HG02642 (cell line): ENCODE measurements around the gene GRID1.

ENCODE experiments used
- ATAC-seq: cut with Tn5 transposase; IDR thresholded peaks from one replicate; pipeline ENCODE4 v1.9.1; 2021; ENCODE audit warnings: mild to moderate bottlenecking; ENCODE audit not compliant: unreplicated experiment, poor library complexity

GRID1 gene

DNA sequence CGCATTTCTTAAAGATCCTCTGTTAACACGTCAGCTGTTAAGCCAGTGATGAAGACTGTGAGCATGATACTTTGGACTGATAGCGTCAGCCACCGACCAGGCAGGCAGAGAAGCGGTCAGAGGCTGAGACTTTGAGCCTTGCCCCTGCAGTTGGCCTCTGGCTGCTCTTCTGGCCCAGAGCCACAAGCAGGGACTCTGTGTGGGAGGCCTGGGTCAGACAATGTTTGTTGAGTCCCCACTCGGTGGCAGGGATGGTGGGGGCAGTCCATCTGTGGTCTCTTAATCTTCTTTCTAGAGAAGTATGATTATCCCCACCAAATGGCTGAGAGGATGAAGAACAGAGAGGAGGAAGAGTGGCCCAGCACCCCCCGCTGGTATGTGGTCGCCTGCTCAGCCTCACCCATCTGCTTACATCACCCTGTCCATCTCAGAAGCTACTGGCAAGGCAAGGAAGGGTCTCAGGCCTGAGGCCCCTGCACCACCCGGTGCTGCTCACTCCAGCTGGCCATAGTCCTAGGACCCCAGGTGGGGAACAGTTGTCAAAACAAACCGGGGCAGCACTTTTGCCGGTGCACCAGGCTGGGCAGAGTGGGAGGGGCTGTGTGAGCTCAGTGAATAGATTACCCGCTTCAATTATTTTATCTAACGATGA, 202.9 kb downstream of the GRID1 start:
- no peak for ATAC-seq

DNA sequence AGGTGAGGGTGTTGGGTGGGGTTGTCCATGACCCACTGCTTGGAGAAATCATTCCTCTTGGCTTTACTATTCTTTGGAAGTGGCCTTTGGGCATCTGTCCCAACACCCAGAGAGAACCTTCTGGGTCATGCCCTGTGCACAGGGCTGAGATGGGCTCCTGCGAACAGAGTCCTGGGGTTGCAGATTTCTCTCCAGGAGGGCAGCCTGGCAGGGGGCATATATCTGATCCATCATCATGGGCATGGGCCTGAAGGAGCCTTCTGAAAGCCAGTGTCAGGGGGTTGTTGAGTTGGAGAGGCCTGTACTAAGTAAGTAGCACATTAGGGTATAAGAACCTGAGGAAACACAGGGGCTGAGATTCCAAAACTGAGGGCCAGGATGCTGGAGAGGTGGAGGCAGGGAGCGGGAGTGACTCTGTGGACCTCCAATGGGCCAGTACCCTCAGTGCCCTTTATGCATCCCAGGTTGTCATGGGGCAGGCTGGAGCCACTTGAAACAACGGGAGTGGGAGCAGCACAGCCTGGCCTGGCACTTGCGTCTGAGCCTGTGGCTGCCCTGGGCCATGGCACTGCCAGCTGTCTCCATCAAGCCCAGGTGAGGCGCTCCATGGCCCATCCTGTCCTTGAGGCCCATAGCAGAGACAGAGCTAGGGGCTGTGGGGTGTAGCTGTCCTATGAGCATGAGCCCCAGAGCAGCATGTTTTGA, 203.7 kb downstream of the GRID1 start:
- no peak for ATAC-seq

DNA sequence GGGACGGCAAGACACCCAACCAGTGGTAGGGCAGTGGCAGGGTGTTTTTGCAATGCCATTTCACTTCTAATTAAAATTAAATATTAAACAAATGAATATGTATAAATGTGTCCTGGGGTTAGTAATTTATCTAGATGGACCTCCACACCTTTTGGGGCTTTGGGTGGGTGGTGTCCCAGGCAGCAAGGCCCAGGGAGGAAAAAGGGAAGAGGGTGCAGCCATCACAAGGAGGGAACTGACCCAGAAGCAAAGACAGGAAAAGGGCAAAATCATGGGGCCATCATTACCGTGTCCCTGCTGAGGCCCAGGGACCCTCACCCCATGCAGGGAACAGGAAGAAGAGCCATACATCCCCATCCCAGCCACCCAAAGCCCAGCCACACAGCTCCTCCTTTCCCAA, 204.6 kb downstream of the GRID1 start:
- no peak for ATAC-seq

DNA sequence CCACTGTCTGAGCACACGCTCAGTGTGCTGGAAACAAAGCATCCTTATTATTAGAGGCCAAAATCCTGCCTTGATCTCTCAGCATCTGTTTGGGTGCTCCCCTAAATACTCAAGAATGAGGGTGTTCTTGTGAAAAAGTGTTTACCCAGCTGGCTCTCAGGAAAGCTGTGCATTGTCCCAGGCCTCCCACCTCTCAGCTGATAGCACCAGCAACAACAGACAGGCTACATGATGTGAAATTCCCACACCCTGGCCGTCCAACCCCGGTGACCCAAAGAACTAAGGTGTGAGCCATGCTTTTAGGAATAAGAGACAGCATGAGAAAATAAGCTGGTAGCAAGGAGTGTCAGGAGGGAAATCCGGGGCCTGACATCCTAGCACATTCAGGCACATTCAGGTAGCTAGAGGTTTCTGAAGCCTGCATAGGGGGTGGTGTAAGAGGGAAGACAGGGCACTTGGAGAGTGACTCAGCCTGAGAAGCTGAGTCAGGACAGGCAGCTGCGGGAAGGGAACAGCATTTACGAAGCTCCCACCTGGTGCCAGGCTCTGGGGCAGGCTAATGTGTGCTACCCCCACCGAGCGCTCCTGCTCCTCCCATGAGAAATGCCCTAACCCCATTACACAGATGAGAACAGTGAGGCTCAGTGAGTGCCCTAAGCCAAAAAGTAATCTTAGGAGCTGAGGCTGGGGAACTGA, 205.6 kb downstream of the GRID1 start:
- no peak for ATAC-seq

DNA sequence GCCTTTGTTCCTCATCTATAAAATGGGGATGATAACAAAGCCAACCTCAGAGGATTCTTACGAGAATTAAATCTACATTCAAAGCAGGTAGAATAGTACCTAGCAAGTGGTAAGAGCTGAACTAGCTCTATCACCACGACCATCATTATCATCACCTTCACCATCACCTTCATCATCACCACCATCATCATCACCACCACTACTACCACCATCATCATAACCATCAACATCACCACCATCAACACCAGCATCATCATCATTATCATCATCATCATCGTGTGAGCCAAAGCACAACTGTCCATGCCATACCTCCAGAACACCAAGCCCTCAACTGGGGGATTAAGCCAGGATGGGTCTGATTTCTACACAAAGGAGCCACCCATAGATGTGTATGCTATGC, 206.8 kb downstream of the GRID1 start:
- ATAC-seq = no peak

DNA sequence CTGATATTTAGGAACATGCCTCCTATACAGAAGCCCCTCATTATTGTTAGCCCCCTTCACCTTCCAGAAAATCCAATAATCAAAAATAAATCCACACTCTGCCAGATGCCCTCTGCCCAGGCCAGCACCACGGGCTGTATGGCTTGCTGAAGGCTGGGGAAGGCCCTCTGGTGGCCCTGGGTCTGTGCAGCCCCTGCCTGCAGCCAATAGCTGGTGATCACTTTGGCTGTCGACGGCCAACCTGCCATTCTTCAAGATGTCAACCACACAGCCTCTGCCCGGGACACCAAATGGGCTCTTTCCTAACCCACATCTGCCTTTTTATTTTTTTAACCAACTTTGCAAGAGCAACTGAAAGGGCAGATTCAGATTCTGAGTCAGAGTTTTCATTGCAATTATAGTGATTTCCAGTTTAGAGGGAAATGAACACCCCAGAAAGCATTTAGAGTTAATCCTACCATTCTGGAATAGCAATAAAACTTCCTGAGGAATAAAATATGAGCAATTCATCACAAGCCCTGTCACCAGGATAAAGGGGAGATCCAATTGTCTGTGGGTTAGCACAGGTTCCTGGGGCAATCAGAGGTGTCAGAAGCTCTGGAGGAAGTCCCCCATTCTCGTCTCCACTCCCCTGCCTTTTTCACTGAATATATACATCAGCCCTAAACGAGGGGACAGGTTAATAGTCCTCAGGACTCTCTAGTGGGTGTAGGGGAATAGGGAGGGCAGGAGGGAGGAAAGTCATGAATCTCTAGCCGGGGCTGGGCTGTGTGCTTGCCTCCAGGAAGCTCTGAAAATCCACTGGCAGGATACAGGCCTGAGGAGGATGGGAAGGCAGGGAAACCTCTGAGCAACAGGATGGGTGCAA, 211.3 kb downstream of the GRID1 start:
- ATAC-seq = no peak

DNA sequence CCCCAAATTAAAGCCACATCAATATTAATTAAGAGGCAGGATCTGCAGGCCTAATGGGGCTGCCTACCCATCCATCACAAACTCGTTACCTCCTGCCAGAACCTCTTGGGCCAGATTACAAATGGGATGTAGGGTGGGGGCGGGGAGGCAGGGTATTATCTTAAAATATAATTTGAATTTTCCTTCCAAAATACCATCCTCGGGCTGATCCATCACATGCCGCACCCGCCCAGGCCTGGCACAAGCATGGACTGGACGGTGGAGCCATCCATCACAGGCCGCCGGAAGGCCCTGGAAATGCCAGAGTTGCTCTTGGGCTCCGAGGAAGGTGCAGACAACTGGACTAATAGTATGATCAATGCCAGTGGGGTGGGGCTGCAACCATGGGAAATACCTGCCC, 212.8 kb downstream of the GRID1 start:
- no peak for ATAC-seq

DNA sequence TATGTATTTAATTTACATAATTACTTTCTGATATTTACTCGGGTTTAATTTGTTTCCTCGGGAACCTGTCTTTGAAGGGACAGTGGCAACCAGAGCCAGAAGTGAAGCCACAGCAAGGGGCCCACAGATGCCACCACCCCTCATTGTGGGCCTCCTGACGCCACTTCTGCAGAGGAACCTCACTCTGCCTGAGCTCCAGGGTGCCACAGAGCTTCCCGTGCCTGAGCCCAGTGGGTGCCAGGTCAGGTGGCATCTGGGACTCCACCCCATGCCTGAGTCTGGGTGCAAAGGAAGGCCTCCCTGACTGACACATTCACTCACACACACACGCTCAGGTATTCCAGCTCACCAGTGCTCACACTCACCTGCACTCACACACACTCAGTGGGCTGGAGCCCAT, 213.7 kb downstream of the GRID1 start:
- no peak for ATAC-seq

DNA sequence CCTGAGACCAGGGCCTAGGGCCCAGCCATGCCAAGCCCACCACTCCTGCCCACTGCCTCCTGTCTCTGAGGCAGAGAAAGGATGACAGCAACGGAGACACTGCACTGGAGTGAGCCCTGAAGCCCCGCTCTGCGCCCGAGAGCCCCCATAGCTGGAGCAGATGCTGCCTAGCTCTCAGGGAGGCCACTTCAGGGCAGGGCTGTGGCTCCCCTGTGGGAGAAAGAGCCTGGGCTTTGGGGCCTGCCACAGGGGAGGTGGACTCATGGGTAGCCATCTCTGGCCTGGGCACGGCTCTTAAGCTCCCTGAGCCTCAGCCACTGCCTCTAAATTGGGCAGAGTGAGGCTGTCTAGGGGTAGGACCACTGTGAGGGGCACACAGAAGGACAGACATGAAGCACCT, 214.2 kb downstream of the GRID1 start:
- ATAC-seq = no peak

DNA sequence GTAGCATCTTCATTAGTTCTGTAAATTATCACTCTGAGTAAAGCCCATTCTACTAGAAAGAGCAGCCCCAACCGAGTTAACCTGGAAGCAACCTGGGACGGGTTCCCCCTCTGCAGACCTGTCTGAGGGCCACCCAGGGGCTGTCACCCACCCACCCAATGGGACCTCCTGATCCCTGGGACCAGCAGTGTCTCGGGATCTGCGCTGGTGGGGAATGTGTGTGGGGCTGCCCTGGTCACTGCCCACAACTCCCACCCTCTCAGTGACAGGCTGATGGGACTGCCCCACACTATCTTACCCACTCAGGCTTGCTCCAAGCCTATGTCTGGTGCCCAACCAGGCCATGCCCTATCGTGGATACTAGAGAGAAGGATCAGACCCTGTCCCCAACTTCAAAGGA, 215.0 kb downstream of the GRID1 start:
- ATAC-seq = no peak

DNA sequence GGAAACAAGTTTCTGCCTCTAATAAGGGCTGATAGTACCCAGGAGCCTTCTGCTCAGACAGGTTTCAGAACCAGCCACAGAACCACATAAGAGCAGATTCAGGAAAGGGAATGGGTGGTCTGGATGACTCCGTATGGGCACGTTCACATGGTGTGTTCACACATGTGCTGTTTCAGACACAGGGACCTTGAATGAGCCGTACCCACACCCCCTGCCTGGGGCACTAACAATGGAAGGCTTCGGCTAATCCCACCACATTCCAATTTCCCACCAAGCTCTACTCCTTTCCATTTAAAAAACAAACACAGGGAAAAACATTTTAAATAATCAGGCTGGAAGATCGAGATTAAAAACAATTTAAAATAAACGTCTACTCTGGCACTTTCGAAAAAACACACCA, 217.3 kb downstream of the GRID1 start:
- no peak for ATAC-seq

DNA sequence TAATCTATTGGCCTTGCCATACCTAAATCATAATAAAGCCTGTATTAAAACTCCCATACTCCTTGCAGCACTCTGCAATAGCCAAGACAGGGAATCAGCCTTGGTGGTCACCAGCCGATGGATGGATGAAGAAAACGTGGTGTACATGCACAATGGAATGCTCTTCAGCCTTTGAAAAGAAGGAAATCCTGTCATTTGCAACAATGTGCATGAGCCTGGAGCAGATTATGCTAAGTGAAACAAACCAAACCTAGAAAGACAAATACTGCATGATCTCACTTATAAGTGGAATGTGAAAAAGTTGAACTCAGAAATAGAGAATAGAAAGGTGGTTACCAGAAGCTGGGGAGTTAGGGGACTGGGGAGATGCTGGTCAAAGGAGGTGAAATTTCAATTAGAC, 218.5 kb downstream of the GRID1 start:
- no peak for ATAC-seq

DNA sequence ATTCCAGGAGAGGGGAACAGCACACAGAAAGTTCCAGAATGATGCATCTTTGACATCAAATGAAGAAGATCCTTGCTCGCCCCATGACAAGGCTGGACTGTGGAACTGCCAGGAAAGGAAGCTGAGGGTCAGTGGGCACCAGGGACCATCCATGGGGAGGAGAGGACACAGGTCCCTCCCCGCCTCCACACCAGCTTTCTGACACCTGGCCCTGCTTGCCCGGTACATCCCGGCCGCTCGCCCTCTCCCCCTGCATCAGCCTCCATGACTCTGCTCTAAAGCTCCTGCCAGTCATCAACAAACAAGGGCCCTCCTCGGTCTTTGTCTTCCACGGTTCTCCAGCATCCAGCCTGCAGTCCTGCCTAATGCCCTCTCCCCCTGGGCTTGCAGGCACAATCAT, 222.3 kb downstream of the GRID1 start:
- no peak for ATAC-seq

DNA sequence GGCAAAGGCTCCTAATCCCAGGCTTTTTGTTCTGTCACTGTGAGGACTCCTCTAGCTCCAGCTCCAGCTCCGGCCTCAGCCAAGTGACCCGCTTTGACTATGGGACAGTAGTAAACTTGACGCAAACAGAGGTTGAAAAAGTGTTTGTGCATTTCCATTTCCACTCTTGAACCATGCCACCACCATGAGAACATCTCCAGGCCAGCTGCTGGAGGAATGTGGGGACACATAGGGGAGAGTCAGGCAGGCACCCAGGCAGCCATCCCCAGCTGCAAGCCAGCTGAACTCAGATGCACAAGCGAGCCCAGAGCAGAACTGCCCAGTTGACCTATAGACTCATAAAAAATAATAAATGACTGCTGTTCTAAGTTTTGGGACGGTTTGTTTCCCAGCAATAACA, 224.7 kb downstream of the GRID1 start:
- ATAC-seq = no peak

DNA sequence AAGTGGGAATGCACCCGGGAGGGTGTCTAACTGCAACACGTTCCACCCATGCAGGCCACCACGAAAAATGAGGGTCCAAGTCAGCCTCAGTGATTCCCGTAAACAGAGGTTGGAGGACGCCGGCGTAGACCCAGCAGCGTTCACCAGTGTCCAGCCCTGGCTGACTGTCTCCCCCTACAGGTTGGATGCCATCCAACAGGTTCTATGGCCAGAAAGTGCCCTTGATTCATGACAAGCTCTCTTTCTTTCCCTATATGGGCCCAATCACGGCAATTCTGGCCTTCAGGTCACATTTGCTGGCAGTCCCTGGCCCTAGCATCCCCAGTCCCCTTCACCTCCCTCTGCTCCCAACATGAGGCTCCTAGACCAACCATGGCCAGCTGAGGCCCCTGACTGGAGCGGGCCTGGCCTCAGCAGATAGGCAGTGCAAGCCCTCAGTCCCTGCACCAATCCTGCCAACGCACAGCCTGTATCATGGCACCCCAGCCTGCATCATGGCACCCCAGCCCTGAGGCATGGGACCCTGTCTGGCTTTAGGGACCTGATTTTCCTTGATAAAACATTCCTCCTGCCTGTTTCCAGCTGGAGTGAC, 227.4 kb downstream of the GRID1 start:
- ATAC-seq = no peak

DNA sequence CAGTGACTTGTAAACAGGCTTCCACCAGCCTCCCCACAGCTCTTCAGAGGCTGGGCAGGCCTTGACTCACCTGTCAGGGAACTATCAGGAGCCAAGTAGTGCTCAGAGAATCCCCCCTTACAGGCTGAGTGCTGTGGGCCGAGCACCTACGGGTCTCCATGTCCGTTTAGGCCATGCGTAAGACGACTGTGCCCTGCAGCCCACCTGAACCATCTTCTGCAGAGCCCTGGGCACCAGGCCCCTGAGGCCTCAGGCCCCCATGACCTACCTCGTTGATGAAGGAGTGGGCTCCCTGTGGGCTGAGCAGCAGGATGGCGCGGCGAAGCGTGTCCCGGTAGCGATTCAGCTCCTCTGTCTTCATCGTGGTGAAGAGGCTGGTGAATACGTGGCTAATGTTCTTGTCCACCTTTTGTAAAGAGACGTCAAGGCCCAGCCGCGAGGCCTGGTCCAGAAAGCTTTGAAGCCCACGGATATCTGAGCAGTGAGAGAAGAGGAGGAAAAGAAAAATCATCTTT, 228.0 kb downstream of the GRID1 start:
- ATAC-seq = no peak

DNA sequence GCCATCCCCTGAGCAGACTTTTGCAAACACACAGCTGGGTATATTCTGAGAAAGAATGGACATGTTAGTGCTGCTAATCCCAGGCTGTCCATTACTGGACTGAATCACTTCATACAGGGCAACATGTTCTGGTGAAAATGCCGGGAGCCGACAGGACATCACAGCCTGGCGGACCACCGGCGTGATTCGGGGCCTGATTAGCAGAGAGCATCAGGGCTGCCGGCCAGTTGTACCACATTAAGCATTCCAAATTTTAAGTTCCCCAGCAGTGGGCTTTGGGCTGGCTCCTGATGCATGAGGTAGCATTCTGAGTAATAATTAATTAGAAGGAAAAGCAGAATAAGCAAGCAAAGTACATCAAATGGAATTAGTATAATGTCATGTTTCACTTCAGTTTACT, 229.0 kb downstream of the GRID1 start:
- ATAC-seq = no peak

DNA sequence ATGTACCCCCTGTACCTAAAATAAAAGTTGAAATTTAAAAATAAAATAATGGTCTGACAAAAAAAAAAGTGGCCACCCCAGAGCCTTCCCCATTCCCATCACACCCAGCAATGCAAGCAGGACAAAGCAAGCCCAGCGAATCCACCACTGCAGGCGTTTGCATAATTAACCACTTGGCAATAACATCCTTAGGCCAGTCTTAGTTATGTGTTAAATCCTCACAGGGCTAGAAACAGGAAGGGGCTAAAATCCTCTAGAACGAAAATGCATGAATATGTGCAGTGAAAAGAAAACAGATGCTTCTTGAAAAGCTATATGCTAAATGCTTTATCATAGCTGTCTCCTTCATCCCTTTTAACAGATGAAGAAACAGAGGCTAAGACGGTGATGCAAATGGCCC, 229.7 kb downstream of the GRID1 start:
- ATAC-seq = no peak

DNA sequence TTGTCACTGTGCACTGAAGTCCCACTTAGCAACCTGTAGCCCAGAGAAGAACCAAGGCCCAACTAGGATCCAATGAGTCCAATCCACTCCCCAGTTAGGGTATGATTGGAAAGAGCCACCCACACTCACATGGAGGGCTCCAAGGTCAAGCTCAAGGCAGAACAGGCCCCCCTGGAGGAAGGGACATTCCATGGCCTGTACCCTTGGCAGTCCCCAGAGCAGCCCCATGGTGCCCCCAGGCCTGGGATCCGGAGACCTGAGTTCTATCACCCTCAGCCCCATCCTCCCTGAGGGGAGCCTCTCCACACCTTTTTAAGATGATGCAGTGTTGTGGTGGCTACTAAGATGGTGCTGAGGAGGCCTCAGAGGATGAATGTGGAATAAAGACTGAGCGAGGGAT, 231.4 kb downstream of the GRID1 start:
- no peak for ATAC-seq

DNA sequence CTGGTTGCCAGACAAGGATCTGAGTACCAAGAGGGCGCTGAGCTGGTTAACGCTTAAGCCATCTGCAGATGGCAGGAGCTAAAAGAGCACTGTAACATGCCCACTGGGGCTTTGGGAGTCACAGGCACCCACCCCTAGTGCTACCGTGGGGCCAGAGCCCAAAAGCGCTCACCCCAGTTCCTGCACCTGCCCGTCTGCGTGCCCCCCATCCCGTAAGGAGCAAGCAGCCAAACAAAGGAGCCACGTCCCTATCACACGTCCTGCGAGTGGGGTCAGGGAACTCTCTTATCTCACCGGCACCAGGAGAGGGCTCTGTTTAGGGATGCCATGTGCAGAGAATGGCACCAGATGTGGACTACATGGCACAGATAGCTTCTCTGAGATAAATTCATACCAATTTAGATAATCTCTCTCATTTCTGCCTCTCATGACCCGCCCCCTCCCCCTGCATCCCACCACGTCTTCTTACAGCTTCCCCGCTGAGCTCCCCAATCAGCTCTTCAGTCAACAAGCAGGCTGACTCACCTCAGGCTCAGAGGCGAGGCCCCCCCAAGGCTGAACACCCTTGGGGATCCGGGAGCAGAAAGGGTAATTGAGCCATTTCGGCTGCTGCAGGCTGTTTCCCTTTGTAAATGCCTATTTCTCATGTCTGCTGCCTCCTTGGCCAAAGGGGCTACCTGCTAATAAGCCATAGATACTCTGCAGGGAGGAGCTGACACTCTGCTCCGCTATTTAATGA, 235.7 kb downstream of the GRID1 start:
- ATAC-seq = no peak
